ENCODE results near the gene TPR. TPM values are rescaled to one million over a fixed set of nuclear protein-coding genes. Genes with fewer than 3 reads are reported as not detected.

TPR gene
- total and polyA plus RNA-seq, 2 of the 8 experiments (the other 6 are each of a cell fraction or from before 2014, with no cell fraction given): 57.1 to 102 TPM

DNA sequence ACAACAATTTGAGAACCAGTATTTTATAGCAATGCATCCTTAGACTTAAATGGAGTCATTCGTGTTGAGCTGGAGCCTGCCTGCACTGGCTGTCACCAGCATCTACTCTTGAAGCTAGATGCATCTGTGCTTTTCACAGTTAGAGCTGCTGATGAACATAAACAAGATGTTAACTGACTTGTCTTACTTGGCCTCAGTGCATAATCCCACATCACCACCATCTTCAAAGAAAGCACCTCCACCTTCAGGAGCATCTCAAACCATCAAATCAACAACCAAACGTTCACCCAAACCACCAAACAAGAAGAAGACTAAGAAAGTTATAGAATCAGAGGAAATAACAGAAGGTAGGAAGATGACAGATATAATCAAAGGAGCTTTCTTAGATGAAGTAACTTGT lies 71.1 kb downstream of the TPR start:
- POLR2A ChIA-PET (ENCODE audit: partially characterized antibody): no interaction called here
- Histone ChIP-seq H4K91ac (replicated peaks; ENCODE audit: insufficient read length, low read length) (no peak overlapping the region), H2BK5ac (ENCODE audit: low read depth, low read length) (no peak overlapping the region), H3K23me2 (ENCODE audit: low read depth, low read length) (no peaks in the 10 kb centered on the region), H3K4ac (replicated peaks; ENCODE audit: insufficient read length, low read depth, low read length) (no peak overlapping the region), H3K27ac (ENCODE audit: low read depth, low read length) (no peak overlapping the region), H4K20me1 (replicated peaks in 1 of 2; ENCODE audit: control insufficient read depth in 1 of 2, insufficient read depth in 2 of 2, low read length in 2 of 2) (no peaks in the 10 kb centered on the region), H3K14ac (ENCODE audit: insufficient read length) (no peak overlapping the region), H3K4me1 (replicated peaks in 1 of 4; ENCODE audit: control insufficient read depth in 3 of 4, insufficient read depth in 4 of 4, low read length in 3 of 4) (no peaks in the 10 kb centered on the region), H3K4me3 (ENCODE audit: extremely low read depth in 1 of 4, insufficient read depth in 2 of 4, low read depth in 3 of 4, low read length in 4 of 4) (no peak overlapping the region), H3K9ac (replicated peaks in 1 of 4; ENCODE audit: extremely low read depth in 1 of 4, low read depth in 3 of 4, low read length in 3 of 4) (no peak overlapping the region; a peak in 1 of 7 replicates), H2AK5ac (ENCODE audit: low read depth, low read length) (peak overlapping the region; percentile 82; the same call in 1 of the 2 replicates), H3K79me1 (ENCODE audit: low read depth, low read length) (no peaks in the 10 kb centered on the region), H3K27me3 (replicated peaks in 1 of 4; ENCODE audit: control insufficient read depth in 3 of 4, extremely low read depth in 1 of 4, insufficient read depth in 3 of 4, low read length in 3 of 4) (no peaks in the 10 kb centered on the region), H3K36me3 (ENCODE audit: control insufficient read depth in 2 of 4, insufficient read depth in 4 of 4, low read length in 3 of 4) (no peaks in the 10 kb centered on the region), H3K79me2 (ENCODE audit: control insufficient read depth in 1 of 2, insufficient read depth in 2 of 2, low read length in 2 of 2) (no peaks in the 10 kb centered on the region), H3K4me2 (ENCODE audit: insufficient read depth in 1 of 2, low read depth in 2 of 2, low read length in 2 of 2) (no peak overlapping the region), H3K56ac (replicated peaks; ENCODE audit: insufficient read length, low read depth, low read length) (no peak overlapping the region), H2BK15ac (ENCODE audit: low read length) (no peak overlapping the region), H4K5ac (ENCODE audit: insufficient read length, low read depth, low read length) (no peak overlapping the region), H4K8ac (ENCODE audit: extremely low read depth, insufficient read depth, low read length) (no peak overlapping the region), H2BK120ac (replicated peaks; ENCODE audit: low read depth, low read length) (no peak overlapping the region), H2AFZ (ENCODE audit: low read length) (no peak overlapping the region), H2BK20ac (ENCODE audit: low read length) (no peak overlapping the region), H3K18ac (ENCODE audit: extremely low read depth, low read length) (no peak overlapping the region), H2BK12ac (ENCODE audit: low read depth, low read length) (no peak overlapping the region), H3K23ac (ENCODE audit: insufficient read length) (no peak overlapping the region), H3K9me3 (ENCODE audit: insufficient read depth in 2 of 2, low read depth in 1 of 2, low read length in 1 of 2) (no peaks in the 10 kb centered on the region)
- 91% methylated on average over 2 of the region's 2 CpGs; no CpG with 5 or more reads in 1 of the 2 experiments for WGBS, 2 experiments (ENCODE audit: extremely low coverage in 1 of 2, insufficient coverage in 1 of 2, insufficient read length in 1 of 2, insufficient replicate concordance in 2 of 2, low coverage in 1 of 2, low lambda C conversion rate in 2 of 2, missing lambda C conversion rate in 1 of 2)
- CTCF ChIA-PET (ENCODE audit: partially characterized antibody): interaction anchor here (0.6 to 3.9 kb wide), 11 partner anchors 8 to 1041 kb away, joined by 3 to 15 read pairs (median 5); partner anchors contain the start of gene PRG4
- no peak for TF ChIP-seq EP300 (IDR thresholded peaks at IDR 0.05; ENCODE audit: borderline replicate concordance in 1 of 2, low read depth in 2 of 2, low read length in 2 of 2)
- no peak for TF ChIP-seq TEAD4 (IDR thresholded peaks at IDR 0.05; ENCODE audit: low read depth, low read length)
- DNase-seq (ENCODE audit: low read depth in 1 of 2, low spot score in 2 of 2): no peak
- no peak for FAIRE-seq
